DMS79 treated with DMSO at 0.1 percent for 48 hours (cell line): Measurements from ENCODE around the gene ABT1.
"Not testable (repeated sequence)": the region's sequence is repeated elsewhere in the genome, so short reads cannot be mapped to it uniquely, and the experiment has no call there.

Experiments
- DNase-seq: peaks from one replicate; lab custom pipeline; 2025; lab: John Stamatoyannopoulos, UW

ABT1 gene

GRCh38 chr6:26596579-26597388, at the start of gene ABT1:
Gene ABT1 (plus strand): TSS chr6:26596953. CDS start chr6:26596983, 30 bp downstream.
- peak; percentile 81 for DNase-seq

- DNase-seq = not testable (repeated sequence)
Observed at GRCh38 chr6:26547363-26547762, 49.4 kb upstream of the ABT1 start.

- no peak for DNase-seq
Observed at GRCh38 chr6:26550250-26550993, 46.3 kb upstream of the ABT1 start.

GRCh38 chr6:26552205-26552604, 44.5 kb upstream of the ABT1 start:
- no peak for DNase-seq

- no peak for DNase-seq
Observed at GRCh38 chr6:26552640-26553188, 44.0 kb upstream of the ABT1 start.

GRCh38 chr6:26553264-26553634, 43.5 kb upstream of the ABT1 start:
- DNase-seq = peak; percentile 52

GRCh38 chr6:26553635-26554446, 42.9 kb upstream of the ABT1 start:
- peak; percentile 61 for DNase-seq

GRCh38 chr6:26554447-26554696, 42.4 kb upstream of the ABT1 start:
- no peak for DNase-seq

GRCh38 chr6:26554697-26555504, 41.9 kb upstream of the ABT1 start:
- no peak for DNase-seq

- no peak for DNase-seq
Observed at GRCh38 chr6:26555505-26556262, 41.1 kb upstream of the ABT1 start.

- no peak for DNase-seq
Observed at GRCh38 chr6:26556263-26557070, 40.3 kb upstream of the ABT1 start.

- DNase-seq = no peak
Observed at GRCh38 chr6:26561533-26562466, 35.0 kb upstream of the ABT1 start.

- DNase-seq = no peak
Observed at GRCh38 chr6:26563488-26563887, 33.3 kb upstream of the ABT1 start.

- DNase-seq = peak; percentile 61
Observed at GRCh38 chr6:26568601-26569432, 27.9 kb upstream of the ABT1 start.

GRCh38 chr6:26569433-26569764, 27.4 kb upstream of the ABT1 start:
- no peak for DNase-seq

- DNase-seq = no peak
Observed at GRCh38 chr6:26570027-26570809, 26.5 kb upstream of the ABT1 start.

GRCh38 chr6:26571592-26572296, 25.0 kb upstream of the ABT1 start:
- DNase-seq = peak; percentile 76
